K562 (cell line): ENCODE data around the gene CREB3L4. TPM values are rescaled to one million over a fixed set of nuclear protein-coding genes. Genes with fewer than 3 reads are reported as not detected.

Source experiments
- CBX8 ChIP-seq: fragments of 200-600 bp; sonication (generic); IDR thresholded peaks from 2 replicates; pipeline ENCODE4 v1.6.1; 2012; ENCODE audit warnings: borderline replicate concordance, mixed run types, low read depth, mild to moderate bottlenecking, moderate library complexity, mixed read lengths, low read length, control low read depth, inconsistent platforms; ENCODE audit not compliant: poor library complexity, severe bottlenecking; ENCODE audit errors: extremely low read depth
- CTBP1 ChIP-seq: fragments of 450-650 bp; IDR thresholded peaks from 2 replicates; pipeline ENCODE4 v1.6.1; 2016; ENCODE audit warnings: borderline replicate concordance
- E2F3 ChIP-seq: fragments of 250-450 bp; sonication (Bioruptor Pico); IDR thresholded peaks from 2 replicates; pipeline ENCODE4 v1.4.0; 2020; ENCODE audit warnings: mild to moderate bottlenecking
- E2F8 ChIP-seq: fragments of 450-650 bp; IDR thresholded peaks from 2 replicates; pipeline ENCODE4 v1.7.1; 2018; ENCODE audit warnings: mild to moderate bottlenecking, low read depth; ENCODE audit not compliant: partially characterized antibody
- EP400 ChIP-seq: fragments of 450-650 bp; IDR thresholded peaks from 2 replicates; pipeline ENCODE4 v1.6.1; 2017; ENCODE audit warnings: antibody characterized with exemption, mild to moderate bottlenecking, moderate library complexity
- HES1 ChIP-seq: fragments of 450-650 bp; IDR thresholded peaks from 2 replicates; pipeline ENCODE4 v1.6.1; 2016; ENCODE audit warnings: low read depth, mild to moderate bottlenecking, moderate library complexity
- HMGN3 ChIP-seq: IDR thresholded peaks from 2 replicates; pipeline ENCODE4 v1.6.1; 2011; ENCODE audit warnings: borderline replicate concordance, low read depth, mild to moderate bottlenecking, mixed read lengths, low read length; ENCODE audit not compliant: insufficient read length; ENCODE audit errors: extremely low read depth
- MBD2 ChIP-seq: sonication (generic); IDR thresholded peaks from 2 replicates; pipeline ENCODE4 v1.6.1; 2016; ENCODE audit warnings: low read depth, borderline replicate concordance
- NCOA2 ChIP-seq, 2 experiments: fragments of 450-650 bp; IDR thresholded peaks; 2 replicates each; pipeline ENCODE4 v1.6.1; 2018; ENCODE audit warnings: mild to moderate bottlenecking in 2 of 2, moderate library complexity in 1 of 2; ENCODE audit not compliant: partially characterized antibody in 2 of 2
- OTX1 ChIP-seq: fragments of 450-650 bp; formaldehyde crosslinking; IDR thresholded peaks from 2 replicates; pipeline ENCODE4 v1.4.0; 2022; ENCODE audit warnings: mild to moderate bottlenecking
- PHB ChIP-seq: fragments of 250-450 bp; sonication (Bioruptor Pico); IDR thresholded peaks from 2 replicates; pipeline ENCODE4 v1.5.0; 2021
- PHF20 ChIP-seq: fragments of 450-650 bp; IDR thresholded peaks from 2 replicates; pipeline ENCODE4 v1.6.1; 2018; ENCODE audit not compliant: partially characterized antibody
- RBM14 ChIP-seq: fragments of 200-400 bp; formaldehyde crosslinking; IDR thresholded peaks from 2 replicates; pipeline ENCODE4 v1.6.1; 2018; ENCODE audit warnings: low read depth, mild to moderate bottlenecking, low read length, moderate library complexity, borderline replicate concordance; ENCODE audit not compliant: insufficient read depth
- RFX1 ChIP-seq: fragments of 450-650 bp; IDR thresholded peaks from 2 replicates; pipeline ENCODE4 v1.6.1; 2016; ENCODE audit warnings: mild to moderate bottlenecking, moderate library complexity
- SMARCB1 ChIP-seq: IDR thresholded peaks from 2 replicates; pipeline ENCODE4 v1.6.1; 2011; ENCODE audit warnings: improper control_type of control experiment, low read depth; ENCODE audit not compliant: insufficient read length
- SOX6 ChIP-seq: fragments of 450-650 bp; IDR thresholded peaks from 2 replicates; pipeline ENCODE4 v1.6.1; 2014; ENCODE audit warnings: mild to moderate bottlenecking
- SRSF9 ChIP-seq: fragments of 200-400 bp; formaldehyde crosslinking; IDR thresholded peaks from 2 replicates; pipeline ENCODE4 v1.6.1; 2017; ENCODE audit warnings: low read depth, low read length, borderline replicate concordance
- TAF9B ChIP-seq: fragments of 450-650 bp; IDR thresholded peaks from 2 replicates; pipeline ENCODE4 v1.6.1; 2018; ENCODE audit warnings: mild to moderate bottlenecking; ENCODE audit not compliant: partially characterized antibody
- YY1 ChIP-seq, 3 experiments: IDR thresholded peaks; 2 replicates each; pipeline ENCODE4 v1.6.1; 2011; ENCODE audit warnings: low read length in 2 of 3, mild to moderate bottlenecking in 2 of 3, moderate library complexity in 2 of 3, borderline replicate concordance in 1 of 3, control low read depth in 1 of 3, low read depth in 1 of 3; ENCODE audit not compliant: insufficient read depth in 3 of 3, insufficient replicate concordance in 2 of 3, control insufficient read depth in 1 of 3, insufficient read length in 1 of 3; ENCODE audit errors: extremely low read depth in 1 of 3
- ZNF140 ChIP-seq: fragments of 250-450 bp; sonication (Bioruptor Pico); IDR thresholded peaks from 2 replicates; pipeline ENCODE4 v1.8.0; 2021; ENCODE audit warnings: moderate library complexity, mild to moderate bottlenecking, inconsistent platforms
- ZNF445 ChIP-seq: fragments of 250-450 bp; sonication (Bioruptor Pico); IDR thresholded peaks from 2 replicates; pipeline ENCODE4 v1.4.0; 2020; ENCODE audit warnings: low read depth, mild to moderate bottlenecking, moderate library complexity
- ZNF699 ChIP-seq: fragments of 250-450 bp; sonication (Bioruptor Pico); IDR thresholded peaks from 2 replicates; pipeline ENCODE4 v1.8.0; 2021; ENCODE audit warnings: mild to moderate bottlenecking, moderate library complexity; ENCODE audit not compliant: insufficient replicate concordance
- ZNF778 ChIP-seq: fragments of 450-650 bp; formaldehyde crosslinking; IDR thresholded peaks from 2 replicates; pipeline ENCODE4 v1.4.0; 2020; ENCODE audit warnings: mild to moderate bottlenecking, moderate library complexity
- polyA plus RNA-seq, 8 experiments: library from polyadenylated mRNA; depleted of rRNA in 4 of 8; stranded (reverse) in 5 of 8; unstranded in 3 of 8; fragments of >200 nt; fragmentation: Nextera tagmentation in 2 of 8; fragmentation: Illumina TruSeq in 1 of 8; extraction: Ambion mirVana in 2 of 8; extraction: Trizol in 1 of 8; gene quantifications; 2 replicates each; pipeline versions ENCODE4 v1.2.1 to v1.2.3, GENCODE V29; 2011 to 2014; ENCODE audit warnings: inconsistent platforms in 1 of 8, missing spikeins in 1 of 8
- total RNA-seq, 7 experiments: library from RNA; depleted of rRNA in 6 of 7; stranded (reverse); fragments of >200 nt in 6 of 7; fragmentation: Illumina TruSeq in 2 of 7; extraction: Trizol in 2 of 7; gene quantifications; 2 replicates each; pipeline versions ENCODE4 v1.2.1 to v1.2.3, GENCODE V29; 2011 to 2021; ENCODE audit warnings: low replicate concordance in 1 of 7

Gene CREB3L4
- total and polyA plus RNA-seq, 9 of the 15 experiments (the other 6 are each of a cell fraction or from before 2014, with no cell fraction given), result 9.9 to 18.6 (median 13.9) TPM

- peak; percentile 36; the same call in 1 of the 2 replicates for TF ChIP-seq HES1
- peak; percentile 28 for TF ChIP-seq E2F8
- no peak for TF ChIP-seq CBX8
- TF ChIP-seq MBD2, result peak; percentile 96
- peak; percentile 73 for TF ChIP-seq CTBP1
- TF ChIP-seq ZNF445 (CRISPR knock-in tag), result no peak
- peak in 2 of 3 experiments; percentile 87 to 93 for TF ChIP-seq YY1 (IDR thresholded peaks at IDR 0.05; ENCODE audit: borderline replicate concordance in 1 of 3, control insufficient read depth in 1 of 3, extremely low read depth in 1 of 3, insufficient read depth in 3 of 3, insufficient read length in 1 of 3, insufficient replicate concordance in 2 of 3, low read depth in 1 of 3, low read length in 2 of 3)
- TF ChIP-seq PHF20, result peak; percentile 71
- TF ChIP-seq ZNF778 (CRISPR knock-in tag), result no peak
- 0 out of 2 replicates have a peak, but pooled peaks have one; percentile 39 for TF ChIP-seq OTX1
- TF ChIP-seq HMGN3, result peak; percentile 80
- TF ChIP-seq EP400, result peak; percentile 96
- no peak for TF ChIP-seq RFX1
- TF ChIP-seq SOX6, result peak; percentile 49
- peak; percentile 62 for TF ChIP-seq TAF9B
- TF ChIP-seq SRSF9, result no peak
- TF ChIP-seq E2F3 (CRISPR knock-in tag), result no peak; the same call in 1 of the 2 replicates
- TF ChIP-seq RBM14, result no peak
- TF ChIP-seq ZNF140 (CRISPR knock-in tag), result no peak
- TF ChIP-seq PHB (CRISPR knock-in tag), result no peak
- no peak for TF ChIP-seq NCOA2 (IDR thresholded peaks at IDR 0.05; ENCODE audit: partially characterized antibody in 2 of 2)
- TF ChIP-seq SMARCB1, result no peak
- no peak for TF ChIP-seq ZNF699
Measured at GRCh38 chr1:153967107-153967999, at the start of gene CREB3L4 (continued).
